Neural crest cell (in vitro differentiated cells): ENCODE data around the gene PDE11A. TPM values are rescaled to one million over a fixed set of nuclear protein-coding genes. Genes with fewer than 3 reads are reported as not detected.

Source experiments
- DNase-seq: peaks from one replicate; pipeline ENCODE4 v3.0.0; 2021; ENCODE audit warnings: low read depth, mixed read lengths, low spot score
- H3K27ac Mint-ChIP-seq: one replicate; pipeline ENCODE4 v1.8.0; 2021; ENCODE audit warnings: mild to moderate bottlenecking, mixed read lengths; ENCODE audit not compliant: unreplicated experiment
- H3K27me3 Mint-ChIP-seq: 2 replicates; pipeline ENCODE4 v1.8.0; 2021; ENCODE audit warnings: low read depth, mild to moderate bottlenecking, mixed read lengths
- H3K36me3 Mint-ChIP-seq: 2 replicates; pipeline ENCODE4 v1.8.0; 2021; ENCODE audit warnings: low read depth, mild to moderate bottlenecking, mixed read lengths
- H3K4me1 Mint-ChIP-seq: 2 replicates; pipeline ENCODE4 v1.8.0; 2021; ENCODE audit warnings: mixed read lengths
- H3K4me3 Mint-ChIP-seq: one replicate; pipeline ENCODE4 v1.8.0; 2021; ENCODE audit warnings: mild to moderate bottlenecking, mixed read lengths
- H3K9me3 Mint-ChIP-seq: 2 replicates; pipeline ENCODE4 v1.8.0; 2021; ENCODE audit warnings: mixed read lengths
- total RNA-seq: library from RNA; stranded (reverse); gene quantifications from 2 replicates; pipeline ENCODE4 v1.2.1, GENCODE V29; 2021
- TF ChIP-seq, protein P1 (sequence below): fragments of 200-600 bp; sonication (generic); conservative IDR thresholded peaks from 2 replicates; pipeline ENCODE4 v1.5.0; 2021; ENCODE audit warnings: antibody characterized with exemption, mild to moderate bottlenecking

The PDE11A gene
- total RNA-seq, 1 donor from 2014 or later: 0.28 TPM

DNA sequence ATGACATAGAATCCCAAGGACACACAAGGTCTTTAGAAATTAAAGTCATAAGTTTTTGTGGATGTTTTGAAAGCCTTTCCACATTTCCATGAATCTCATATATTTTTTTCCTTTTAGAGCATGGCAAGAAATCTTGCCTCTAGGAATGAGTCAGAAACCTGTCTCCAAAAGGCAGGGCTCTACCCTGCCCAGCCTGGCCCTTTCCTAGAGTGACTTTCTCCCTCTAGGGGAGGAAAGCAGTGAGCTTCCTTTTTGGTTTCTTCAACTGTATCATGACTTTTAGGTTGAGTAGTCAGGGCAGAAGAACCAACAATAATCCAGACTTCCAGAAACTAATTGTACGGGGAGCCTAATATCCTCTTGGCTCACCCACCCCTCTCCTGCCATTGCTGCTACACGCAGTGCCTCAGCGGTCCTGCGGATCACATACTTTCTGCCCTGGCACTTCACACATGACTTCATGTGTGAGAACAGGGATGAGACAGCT is 379.8 kb downstream of the PDE11A start:
- Mint-ChIP-seq H3K27me3 (no peaks in the 10 kb centered on the region), H3K4me3 (no peak overlapping the region), H3K9me3 (no peaks in the 10 kb centered on the region), H3K27ac (no peak overlapping the region), H3K4me1 (no peaks in the 10 kb centered on the region), H3K36me3 (no peaks in the 10 kb centered on the region)
- DNase-seq: no peak
- TF ChIP-seq, protein P1, sequence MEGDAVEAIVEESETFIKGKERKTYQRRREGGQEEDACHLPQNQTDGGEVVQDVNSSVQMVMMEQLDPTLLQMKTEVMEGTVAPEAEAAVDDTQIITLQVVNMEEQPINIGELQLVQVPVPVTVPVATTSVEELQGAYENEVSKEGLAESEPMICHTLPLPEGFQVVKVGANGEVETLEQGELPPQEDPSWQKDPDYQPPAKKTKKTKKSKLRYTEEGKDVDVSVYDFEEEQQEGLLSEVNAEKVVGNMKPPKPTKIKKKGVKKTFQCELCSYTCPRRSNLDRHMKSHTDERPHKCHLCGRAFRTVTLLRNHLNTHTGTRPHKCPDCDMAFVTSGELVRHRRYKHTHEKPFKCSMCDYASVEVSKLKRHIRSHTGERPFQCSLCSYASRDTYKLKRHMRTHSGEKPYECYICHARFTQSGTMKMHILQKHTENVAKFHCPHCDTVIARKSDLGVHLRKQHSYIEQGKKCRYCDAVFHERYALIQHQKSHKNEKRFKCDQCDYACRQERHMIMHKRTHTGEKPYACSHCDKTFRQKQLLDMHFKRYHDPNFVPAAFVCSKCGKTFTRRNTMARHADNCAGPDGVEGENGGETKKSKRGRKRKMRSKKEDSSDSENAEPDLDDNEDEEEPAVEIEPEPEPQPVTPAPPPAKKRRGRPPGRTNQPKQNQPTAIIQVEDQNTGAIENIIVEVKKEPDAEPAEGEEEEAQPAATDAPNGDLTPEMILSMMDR: no peak

DNA sequence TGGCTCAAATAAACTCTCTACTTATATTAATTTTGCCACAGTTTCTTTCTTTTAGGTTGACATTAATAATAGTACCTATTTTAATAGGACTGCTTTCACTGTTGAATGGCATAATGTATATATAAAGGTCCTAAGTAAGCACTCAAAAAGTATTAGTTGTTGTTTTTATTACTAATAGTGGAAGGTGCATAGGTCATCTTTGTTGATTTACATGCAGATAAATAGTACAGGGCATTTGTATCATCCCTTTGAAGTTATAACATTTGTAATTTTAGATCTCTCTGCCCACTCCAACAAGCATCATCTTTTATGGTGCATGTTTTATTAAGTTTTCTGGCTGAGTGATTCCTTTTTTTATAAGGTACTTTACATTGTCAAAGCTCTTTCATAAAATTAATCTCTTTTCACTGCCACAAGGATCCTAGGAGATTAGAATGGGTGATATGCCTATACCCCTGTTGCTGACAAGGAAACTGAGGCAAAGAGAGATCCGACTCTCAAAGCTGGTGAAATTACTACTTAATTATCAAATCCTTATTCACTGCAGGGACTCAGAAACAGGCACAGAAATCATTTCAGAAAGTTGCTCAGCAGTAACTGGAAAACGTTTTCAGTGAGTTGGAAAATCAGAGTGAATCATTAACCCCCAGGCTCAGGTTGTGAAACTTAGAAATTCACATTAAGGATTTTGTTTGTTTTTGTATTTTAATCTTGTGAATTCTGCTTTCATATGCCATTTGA is 380.4 kb downstream of the PDE11A start:
- DNase-seq: no peak
- Mint-ChIP-seq H3K4me1 (no peaks in the 10 kb centered on the region), H3K27ac (no peak overlapping the region)

DNA sequence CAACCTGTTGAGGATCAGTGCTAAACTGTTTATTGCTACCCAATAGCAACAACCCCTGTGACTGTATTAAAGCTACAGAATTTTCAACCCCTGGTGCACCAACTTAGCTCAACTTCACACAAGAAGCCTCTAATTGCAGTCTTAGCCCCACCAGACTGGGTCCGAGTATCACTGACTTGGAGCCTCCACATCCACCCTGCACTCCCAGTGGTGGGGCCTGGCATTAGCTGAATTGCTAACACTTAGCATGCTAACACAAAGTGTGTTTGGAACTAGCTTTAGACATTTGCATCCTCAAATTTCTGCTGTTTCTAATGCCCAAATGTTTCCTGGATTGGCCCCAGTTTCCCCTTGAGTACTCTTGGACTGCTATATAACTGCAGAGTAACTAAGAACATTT is 381.4 kb downstream of the PDE11A start:
- TF ChIP-seq, protein P1: no peak
- no peaks in the 10 kb centered on the region for H3K4me1 Mint-ChIP-seq
- H3K4me3 Mint-ChIP-seq: no peak overlapping the region
- DNase-seq: no peak
- no peaks in the 10 kb centered on the region for H3K9me3 Mint-ChIP-seq
- H3K27me3 Mint-ChIP-seq: no peaks in the 10 kb centered on the region
- no peaks in the 10 kb centered on the region for H3K36me3 Mint-ChIP-seq
- H3K27ac Mint-ChIP-seq: no peak overlapping the region

More for the DNA sequence above, 380.4 kb downstream of the PDE11A start:
- H3K9me3 Mint-ChIP-seq: no peaks in the 10 kb centered on the region
- no peaks in the 10 kb centered on the region for H3K36me3 Mint-ChIP-seq
- H3K27me3 Mint-ChIP-seq: no peaks in the 10 kb centered on the region
- H3K4me3 Mint-ChIP-seq: no peak overlapping the region
- TF ChIP-seq, protein P1: no peak

DNA sequence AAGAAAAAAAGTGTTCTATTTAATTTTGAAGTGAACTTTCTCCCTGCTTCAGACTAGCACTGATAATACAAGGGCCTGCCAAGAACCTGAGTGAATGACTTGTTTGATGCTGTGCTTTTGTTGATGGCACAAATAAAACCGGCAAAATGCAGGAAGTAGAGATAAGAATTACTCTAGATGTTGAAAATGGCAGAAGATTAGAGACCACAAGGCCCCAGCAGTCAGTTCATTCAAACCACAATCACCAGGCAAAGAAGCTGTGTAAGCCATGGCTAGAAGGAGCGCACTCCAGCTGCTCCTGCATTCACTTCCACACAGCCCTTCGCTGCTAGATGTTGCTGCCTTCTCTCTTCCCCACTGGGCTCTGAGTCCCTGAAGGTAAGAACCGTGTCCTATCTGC is 383.0 kb downstream of the PDE11A start:
- no peak for DNase-seq
- no peaks in the 10 kb centered on the region for H3K27me3 Mint-ChIP-seq
- no peaks in the 10 kb centered on the region for H3K4me1 Mint-ChIP-seq
- TF ChIP-seq, protein P1: no peak
- H3K36me3 Mint-ChIP-seq: no peaks in the 10 kb centered on the region
- no peak overlapping the region for H3K27ac Mint-ChIP-seq
- no peak overlapping the region for H3K4me3 Mint-ChIP-seq
- H3K9me3 Mint-ChIP-seq: no peaks in the 10 kb centered on the region

DNA sequence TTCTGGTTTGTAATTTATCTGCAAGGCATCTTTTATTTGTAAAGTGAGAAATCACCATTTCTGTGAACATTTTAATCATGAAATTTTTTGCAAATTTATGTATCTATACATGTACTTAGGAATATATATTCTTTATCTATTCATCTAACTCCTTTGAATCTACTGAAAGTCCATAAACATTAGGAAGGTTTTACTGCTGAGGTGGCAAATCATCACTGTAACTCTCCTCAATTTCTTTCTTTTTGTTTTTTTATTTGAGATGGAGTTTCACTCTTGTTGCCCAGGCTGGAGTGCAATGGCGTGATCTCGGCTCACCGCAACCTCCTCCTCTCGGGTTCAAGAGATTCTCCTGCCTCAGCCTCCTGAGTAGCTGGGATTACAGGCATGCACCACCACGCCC is 383.7 kb downstream of the PDE11A start:
- Mint-ChIP-seq H3K4me1 (no peaks in the 10 kb centered on the region), H3K9me3 (no peaks in the 10 kb centered on the region), H3K36me3 (no peaks in the 10 kb centered on the region), H3K4me3 (no peak overlapping the region), H3K27ac (no peak overlapping the region), H3K27me3 (no peaks in the 10 kb centered on the region)
- TF ChIP-seq, protein P1: no peak
- DNase-seq: no peak
